Panc1 (cell line): ENCODE results near the gene CRB2. TPM values are rescaled to one million over a fixed set of nuclear protein-coding genes. Genes with fewer than 3 reads are reported as not detected.

Experiments used
- ATAC-seq: fragments of 200-7000 bp; cut with Tn5 transposase; 2 replicates; pipeline ENCODE4 v1.9.1; 2020; ENCODE audit warnings: mild to moderate bottlenecking, moderate library complexity
- BruUV-seq: library from RNA; stranded (reverse); fragments of 400-500 nt; replicated peaks from 2 replicates; lab custom pipeline; 2021; lab: Mats Ljungman, UMichigan
- CTCF ChIA-PET: fragments of 300-600 bp; sonication (Branson Sonifier 250); formaldehyde crosslinking; loops from one replicate; lab custom pipeline; 2022; ENCODE audit warnings: antibody characterized with exemption; lab: Charles Lee
- POLR2A ChIA-PET: fragments of 300-600 bp; sonication (Branson Sonifier 250); formaldehyde crosslinking; loops from one replicate; lab custom pipeline; 2022; ENCODE audit warnings: antibody characterized with exemption; lab: Charles Lee
- DNase-seq: peaks from one replicate; pipeline ENCODE4 v3.0.0-alpha.2; 2010; ENCODE audit warnings: low read depth, low spot score
- H3K27ac ChIP-seq: 2 replicates; pipeline ENCODE4 v1.5.1; 2011; ENCODE audit warnings: mild to moderate bottlenecking, low read length, inconsistent platforms
- H3K27me3 ChIP-seq: fragments of 200-500 bp; sonication (Bioruptor generic); 2 replicates; pipeline ENCODE4 v1.6.0; 2014; ENCODE audit warnings: low read length, inconsistent platforms; ENCODE audit not compliant: control insufficient read depth, insufficient read depth
- H3K36me3 ChIP-seq: fragments of 200-500 bp; sonication (Bioruptor generic); 2 replicates; pipeline ENCODE4 v1.5.1; 2014; ENCODE audit warnings: inconsistent platforms, mild to moderate bottlenecking, low read length, moderate library complexity; ENCODE audit not compliant: control insufficient read depth, insufficient read depth
- H3K4me1 ChIP-seq: 2 replicates; pipeline ENCODE4 v1.5.1; 2011; ENCODE audit warnings: inconsistent platforms, mild to moderate bottlenecking, low read length, moderate library complexity; ENCODE audit not compliant: control insufficient read depth, insufficient read depth
- H3K4me3 ChIP-seq, 2 experiments: 2 replicates each; pipeline ENCODE4 v1.5.1; 2011 to 2012; ENCODE audit warnings: low read depth in 2 of 2, low read length in 2 of 2, mild to moderate bottlenecking in 2 of 2, inconsistent platforms in 1 of 2, moderate library complexity in 1 of 2
- H3K9me3 ChIP-seq: fragments of 200-500 bp; sonication (Bioruptor generic); 2 replicates; pipeline ENCODE4 v1.5.1; 2014; ENCODE audit warnings: low read depth, mild to moderate bottlenecking, inconsistent platforms, low read length, moderate library complexity; ENCODE audit not compliant: control insufficient read depth, insufficient read depth
- CTCF ChIP-seq: fragments of 450-650 bp; IDR thresholded peaks from 2 replicates; pipeline ENCODE4 v1.5.1; 2017; ENCODE audit warnings: mild to moderate bottlenecking
- POLR2AphosphoS5 ChIP-seq: IDR thresholded peaks from 2 replicates; pipeline ENCODE4 v1.6.1; 2012; ENCODE audit warnings: mild to moderate bottlenecking, low read depth, low read length, moderate library complexity
- REST ChIP-seq, 2 experiments: IDR thresholded peaks; 2 replicates each; pipeline ENCODE4 v1.6.1; 2011 to 2012; ENCODE audit warnings: low read depth in 2 of 2, control low read depth in 1 of 2, low read length in 1 of 2, mild to moderate bottlenecking in 1 of 2, moderate library complexity in 1 of 2; ENCODE audit not compliant: insufficient read depth in 1 of 2
- SIN3A ChIP-seq: IDR thresholded peaks from 2 replicates; pipeline ENCODE4 v1.6.1; 2012; ENCODE audit warnings: low read depth, mild to moderate bottlenecking, low read length, moderate library complexity, borderline replicate concordance; ENCODE audit not compliant: insufficient read depth
- TCF7L2 ChIP-seq: IDR thresholded peaks from 2 replicates; pipeline ENCODE4 v1.6.1; 2011; ENCODE audit warnings: mild to moderate bottlenecking, low read depth, low read length, inconsistent platforms
- in situ Hi-C: cut with HindIII; loops from 2 replicates; pipeline ENCODE4 v1.10.0; 2016; ENCODE audit warnings: low sequenced_read_pairs, low pct_unique_long_range_greater_than_20kb
- intact Hi-C: fragments of 100-400 bp; cut with micrococcal nuclease; formaldehyde crosslinking; loops from one replicate; pipeline ENCODE4 v1.10.0; 2022; ENCODE audit not compliant: unreplicated experiment
- total RNA-seq: library from RNA; stranded (reverse); gene quantifications from one replicate; pipeline ENCODE4 v1.2.1, GENCODE V29; 2021; ENCODE audit not compliant: unreplicated experiment

The CRB2 gene
- total RNA-seq, 1 experiment from 2014 or later, result 0.05 TPM

GRCh38 chr9:123416176-123416575 lies 60.2 kb downstream of the CRB2 start:
- H3K27ac ChIP-seq, result no peak overlapping the region
- H3K9me3 ChIP-seq, result no peaks in the 10 kb centered on the region
- BruUV-seq, result no TSS peak
- DNase-seq (no peak), ATAC-seq (no peak)
- no peak overlapping the region for H3K4me3 ChIP-seq
- in situ Hi-C loops, result no loop called here
- ChIA-PET POLR2A (interaction anchor here (0.7 kb wide), 2 partner anchors 34 to 124 kb away, joined by 7 to 9 read pairs; no protein-coding TSS in a partner anchor), CTCF (no interaction called here)
- H3K4me1 ChIP-seq, result no peaks in the 10 kb centered on the region
- no peaks in the 10 kb centered on the region for H3K27me3 ChIP-seq
- TF ChIP-seq TCF7L2 (no peak), REST (IDR thresholded peaks at IDR 0.05; ENCODE audit: insufficient read depth in 1 of 2, low read depth in 2 of 2, low read length in 1 of 2) (no peak)
- intact Hi-C loops, result no loop called here
- H3K36me3 ChIP-seq, result no peaks in the 10 kb centered on the region

DNA sequence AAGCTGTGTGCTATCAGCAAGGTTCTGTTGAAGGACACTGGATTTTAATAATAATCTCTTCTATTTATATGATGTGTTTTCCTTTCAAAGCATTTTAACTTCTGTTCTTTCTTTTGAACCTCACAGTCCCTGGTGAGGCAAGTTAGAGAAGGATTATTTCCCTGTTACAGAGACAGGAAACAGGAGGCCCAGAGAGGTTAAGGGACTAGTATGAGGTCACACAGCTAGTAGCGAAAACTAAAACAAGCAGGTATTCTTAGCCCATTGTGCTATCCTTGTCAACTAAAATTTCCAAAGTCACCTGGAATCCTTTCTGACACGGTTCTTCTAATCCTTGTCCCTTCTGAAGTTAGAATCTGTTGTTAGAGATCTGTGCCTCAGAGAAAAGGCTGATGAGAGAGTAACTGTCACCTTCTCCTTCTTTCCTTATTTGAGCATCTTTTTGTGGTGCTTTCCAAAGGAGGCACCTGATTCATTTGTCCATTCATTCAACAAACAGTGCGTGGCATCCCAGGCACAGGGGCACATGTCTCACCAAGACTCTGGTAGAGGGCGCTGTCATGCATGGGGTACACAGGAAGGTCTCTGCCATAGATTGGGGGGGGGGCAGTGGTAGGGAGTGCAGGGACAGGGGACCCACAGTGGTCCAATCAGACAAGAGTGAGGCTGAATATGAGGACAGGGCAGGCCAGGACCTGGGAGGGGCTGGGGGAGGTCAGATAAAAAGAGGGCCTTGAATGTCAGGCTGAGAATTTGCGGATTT lies 61.5 kb downstream of the CRB2 start:
- ATAC-seq, result no peak
- Histone ChIP-seq H3K9me3 (no peaks in the 10 kb centered on the region), H3K4me1 (no peaks in the 10 kb centered on the region), H3K36me3 (no peaks in the 10 kb centered on the region), H3K27me3 (no peaks in the 10 kb centered on the region), H3K4me3 (no peak overlapping the region), H3K27ac (no peak overlapping the region)
- POLR2A ChIA-PET, result no interaction called here
- intact Hi-C loops, result no loop called here
- TF ChIP-seq REST (IDR thresholded peaks at IDR 0.05; ENCODE audit: insufficient read depth in 1 of 2, low read depth in 2 of 2, low read length in 1 of 2), result no peak
- TF ChIP-seq POLR2AphosphoS5, result no peak
- TF ChIP-seq TCF7L2, result no peak
- no peak for TF ChIP-seq SIN3A
- TF ChIP-seq CTCF, result no peak
- no TSS peak for BruUV-seq
- CTCF ChIA-PET, result no interaction called here
- in situ Hi-C loops, result no loop called here
- no peak for DNase-seq
